Measurements from ENCODE around the gene RALA.

DNA sequence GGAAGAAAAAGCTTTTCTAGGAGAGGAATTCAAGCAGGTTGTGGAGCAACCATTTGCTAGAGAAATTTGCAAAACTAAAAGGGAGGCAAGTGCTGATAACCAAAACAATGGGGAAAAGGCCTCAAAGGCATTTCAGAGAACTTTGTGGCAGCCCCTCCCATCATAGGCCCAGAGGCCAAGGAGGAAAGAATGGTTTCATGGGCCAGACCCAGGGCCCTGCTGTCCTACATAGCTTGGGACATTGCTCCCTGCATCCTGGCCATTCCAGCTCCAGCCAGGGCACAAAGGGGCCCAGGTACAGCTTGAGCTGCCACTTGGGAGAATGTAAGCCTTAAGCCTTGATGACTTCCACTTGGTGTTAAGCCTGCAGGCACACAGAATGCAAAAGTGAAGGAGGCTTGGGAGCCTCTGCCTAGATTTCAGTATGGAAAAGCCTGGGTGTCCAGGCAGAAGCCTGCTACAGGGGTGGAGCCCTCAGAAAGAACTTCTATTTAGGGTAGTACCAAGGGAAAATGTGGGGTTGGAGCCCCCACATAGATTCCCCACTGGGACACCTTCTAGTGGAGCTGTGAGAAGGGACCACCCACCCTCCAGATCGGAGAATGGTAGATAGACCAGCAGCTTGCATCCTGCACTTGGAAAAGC, 91.2 kb downstream of the RALA start:
- TF ChIP-seq, protein P1, sequence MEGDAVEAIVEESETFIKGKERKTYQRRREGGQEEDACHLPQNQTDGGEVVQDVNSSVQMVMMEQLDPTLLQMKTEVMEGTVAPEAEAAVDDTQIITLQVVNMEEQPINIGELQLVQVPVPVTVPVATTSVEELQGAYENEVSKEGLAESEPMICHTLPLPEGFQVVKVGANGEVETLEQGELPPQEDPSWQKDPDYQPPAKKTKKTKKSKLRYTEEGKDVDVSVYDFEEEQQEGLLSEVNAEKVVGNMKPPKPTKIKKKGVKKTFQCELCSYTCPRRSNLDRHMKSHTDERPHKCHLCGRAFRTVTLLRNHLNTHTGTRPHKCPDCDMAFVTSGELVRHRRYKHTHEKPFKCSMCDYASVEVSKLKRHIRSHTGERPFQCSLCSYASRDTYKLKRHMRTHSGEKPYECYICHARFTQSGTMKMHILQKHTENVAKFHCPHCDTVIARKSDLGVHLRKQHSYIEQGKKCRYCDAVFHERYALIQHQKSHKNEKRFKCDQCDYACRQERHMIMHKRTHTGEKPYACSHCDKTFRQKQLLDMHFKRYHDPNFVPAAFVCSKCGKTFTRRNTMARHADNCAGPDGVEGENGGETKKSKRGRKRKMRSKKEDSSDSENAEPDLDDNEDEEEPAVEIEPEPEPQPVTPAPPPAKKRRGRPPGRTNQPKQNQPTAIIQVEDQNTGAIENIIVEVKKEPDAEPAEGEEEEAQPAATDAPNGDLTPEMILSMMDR (IDR thresholded peaks at IDR 0.05; ENCODE audit: low read depth, low read length, missing input control) = no peak
- TF ChIP-seq TAF1 (conservative IDR thresholded peaks at IDR 0.05) (no peak), HNF4G (IDR thresholded peaks at IDR 0.05) (no peak), REST (IDR thresholded peaks at IDR 0.05) (no peak)

Data from liver (tissue), 3 donors.